ENCODE data around the gene CCDC17.

Gene CCDC17

GRCh38 chr1:45594412-45594811 is 29.4 kb downstream of the CCDC17 start:
- no peak for TF ChIP-seq CTCF (conservative IDR thresholded peaks at IDR 0.05; ENCODE audit: low read depth, low read length)
- no peak overlapping the region for H3K4me3 ChIP-seq (ENCODE audit: low read length)
- DNase-seq (ENCODE audit: low read depth) = no peak

GRCh38 chr1:45589861-45590260 is 34.0 kb downstream of the CCDC17 start:
- no peak for TF ChIP-seq CTCF (conservative IDR thresholded peaks at IDR 0.05; ENCODE audit: low read depth, low read length)
- no peak for DNase-seq (ENCODE audit: low read depth)
- H3K4me3 ChIP-seq (ENCODE audit: low read length) = no peak overlapping the region

GRCh38 chr1:45586769-45587168 is 37.1 kb downstream of the CCDC17 start:
- H3K4me3 ChIP-seq (ENCODE audit: low read length) = no peak overlapping the region
- no peak for TF ChIP-seq CTCF (conservative IDR thresholded peaks at IDR 0.05; ENCODE audit: low read depth, low read length)
- DNase-seq (ENCODE audit: low read depth) = no peak

- DNase-seq (ENCODE audit: low read depth) = no peak
- peak overlapping the region; percentile 83 for H3K4me3 ChIP-seq (ENCODE audit: low read length)
Observed at GRCh38 chr1:45585496-45586075, 38.3 kb downstream of the CCDC17 start.

GRCh38 chr1:45585110-45585426 is 38.8 kb downstream of the CCDC17 start:
- no peak for DNase-seq (ENCODE audit: low read depth)
- H3K4me3 ChIP-seq (ENCODE audit: low read length) = peak overlapping the region; percentile 83

More at GRCh38 chr1:45585496-45586075, 38.3 kb downstream of the CCDC17 start:
- TF ChIP-seq CTCF (conservative IDR thresholded peaks at IDR 0.05; ENCODE audit: low read depth, low read length) = no peak

GRCh38 chr1:45584351-45585109 is 39.3 kb downstream of the CCDC17 start:
- peak overlapping the region; percentile 83 for H3K4me3 ChIP-seq (ENCODE audit: low read length)
- DNase-seq (ENCODE audit: low read depth) = peak; percentile 55
- TF ChIP-seq CTCF (conservative IDR thresholded peaks at IDR 0.05; ENCODE audit: low read depth, low read length) = peak; percentile 19

More at GRCh38 chr1:45585110-45585426, 38.8 kb downstream of the CCDC17 start:
- no peak for TF ChIP-seq CTCF (conservative IDR thresholded peaks at IDR 0.05; ENCODE audit: low read depth, low read length)

Data from retinal pigment epithelial cell (primary cell).